GM12874 (cell line): Measurements from ENCODE around the gene NEMF.

ENCODE experiments used
- CTCF ChIP-seq: IDR thresholded peaks from 2 replicates; pipeline ENCODE4 v1.5.1; 2011; ENCODE audit warnings: low read depth, mild to moderate bottlenecking, control low read depth, low read length, moderate library complexity; ENCODE audit not compliant: insufficient read depth

NEMF gene

GRCh38 chr14:49860988-49861698 is 8.6 kb upstream of the NEMF start:
- TF ChIP-seq CTCF = no peak

GRCh38 chr14:49858383-49858782 is 5.8 kb upstream of the NEMF start:
- no peak for TF ChIP-seq CTCF

GRCh38 chr14:49857427-49858003 is 4.9 kb upstream of the NEMF start:
- TF ChIP-seq CTCF = no peak

- TF ChIP-seq CTCF = peak; percentile 63
Measured at GRCh38 chr14:49853572-49854375, 1.2 kb upstream of the NEMF start.

DNA sequence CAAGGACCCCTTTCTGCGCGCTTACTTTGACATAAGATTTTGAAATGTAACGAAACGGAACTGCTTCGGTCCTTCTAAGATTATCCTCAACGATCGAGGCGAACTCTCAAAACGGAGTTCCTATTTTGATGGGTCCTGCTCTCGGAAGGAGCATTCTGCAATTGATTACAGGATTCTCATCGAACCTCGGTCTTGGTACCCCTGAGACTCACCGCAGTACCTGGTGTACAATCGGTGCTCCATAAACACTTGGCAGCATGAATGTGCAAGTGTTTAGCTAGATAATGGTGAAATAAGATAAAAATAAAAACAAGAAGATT is 530 bp upstream of the NEMF start:
- no peak for TF ChIP-seq CTCF

DNA sequence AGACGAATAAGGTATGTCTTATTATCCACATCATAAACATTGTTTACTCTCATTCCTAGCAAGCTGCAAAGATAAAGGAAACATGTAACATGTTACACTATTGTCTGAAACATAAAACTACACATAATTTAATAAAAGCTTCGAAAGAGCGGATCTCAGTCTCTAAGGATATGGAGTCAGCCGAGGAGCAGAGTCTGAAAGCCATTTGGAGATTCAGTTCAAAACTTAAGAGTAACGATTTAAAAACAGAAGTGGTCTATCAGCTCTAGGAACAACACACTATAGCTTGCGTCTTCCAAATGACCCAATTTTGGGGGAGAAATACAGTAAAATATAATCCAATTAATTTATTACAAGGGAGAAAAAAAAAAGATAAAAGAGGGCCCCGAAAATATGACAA is 775 bp downstream of the NEMF start:
- TF ChIP-seq CTCF = no peak

DNA sequence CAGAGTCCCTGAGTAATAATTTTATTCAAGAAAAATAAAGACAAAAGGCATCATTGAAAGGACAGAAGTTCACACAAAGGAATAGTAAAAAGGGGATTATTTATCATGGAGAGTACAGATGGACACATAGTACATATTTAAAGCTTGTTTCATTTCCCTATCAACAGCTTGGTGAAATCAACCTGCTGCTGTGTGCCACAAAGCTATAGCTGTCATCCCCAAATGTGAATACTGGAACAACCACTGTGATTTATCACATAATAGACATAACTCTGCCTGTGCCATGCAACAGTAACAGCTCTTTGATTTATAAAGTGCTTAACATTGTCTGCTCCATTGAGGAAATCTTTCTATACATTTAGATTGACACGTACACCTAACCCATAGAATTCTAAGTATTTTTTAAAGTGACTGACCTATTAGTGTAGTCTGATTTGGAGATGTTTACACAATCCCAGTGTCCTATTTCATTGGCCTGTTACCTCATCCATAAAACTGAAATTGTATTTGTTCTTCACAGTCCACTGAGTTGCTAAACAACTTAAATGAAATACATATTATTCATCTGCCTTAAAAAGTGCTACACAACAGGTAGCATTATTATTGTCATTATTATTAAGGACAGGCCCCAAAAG is 3.3 kb downstream of the NEMF start:
- no peak for TF ChIP-seq CTCF
